Measurements from ENCODE around the gene MIF4GD. TPM values are rescaled to one million over a fixed set of nuclear protein-coding genes. Genes with fewer than 3 reads are reported as not detected.

Gene MIF4GD
- total and polyA plus RNA-seq, 8 donors: 10.6 to 17.6 (median 14.7) TPM

DNA sequence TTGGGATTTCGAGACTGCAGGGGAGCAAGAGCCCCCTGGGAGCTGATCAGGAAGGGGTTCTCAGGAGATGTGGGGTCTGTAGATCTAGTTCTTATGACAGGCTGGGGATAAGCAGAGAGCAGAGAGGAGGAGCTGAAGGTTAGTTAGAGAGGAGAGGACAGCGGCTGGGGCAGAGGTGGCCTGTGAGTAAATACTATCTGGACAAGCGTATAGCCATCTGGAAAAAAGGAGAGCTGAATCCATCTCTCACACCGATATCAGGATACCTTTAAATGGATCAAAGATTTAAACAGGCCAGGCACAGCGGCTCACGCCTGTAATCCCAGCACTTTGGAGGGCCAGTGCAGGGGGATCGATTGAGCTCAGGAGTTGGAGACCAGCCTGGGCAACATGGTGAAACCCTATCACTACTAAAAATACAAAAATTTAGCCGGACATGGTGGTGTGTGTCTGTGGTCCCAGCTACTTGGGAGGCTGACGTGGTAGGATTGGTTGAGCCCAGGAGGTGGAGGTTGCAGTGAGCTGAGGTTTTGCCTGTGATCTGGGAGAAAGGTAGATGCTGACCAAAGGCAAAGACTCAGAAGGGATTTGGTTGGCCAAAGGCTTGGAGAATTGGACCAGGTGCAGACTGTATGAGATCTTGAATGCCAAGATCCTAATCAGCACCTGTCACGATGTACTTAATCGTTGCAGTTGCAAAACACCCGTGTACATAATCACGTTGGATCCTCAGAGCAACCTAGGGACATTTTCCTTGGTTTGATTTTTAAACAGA is 37.1 kb upstream of the MIF4GD start:
- H3K27ac ChIP-seq: peak overlapping the region in 2 of 4 donors; percentile 72
- DNase-seq: no peak
- ATAC-seq: peak in 1 of 4 donors; percentile 15
- H3K36me3 ChIP-seq: no peaks in the 10 kb centered on the region
- H3K4me3 ChIP-seq: no peak overlapping the region
- 68% methylated on average over 13 of the region's 13 CpGs for WGBS, 2 donors
- no peaks in the 10 kb centered on the region for H3K9me3 ChIP-seq
- peaks cover 0 to 13% (median 8%) of the 10 kb centered on the region in 3 donors for H3K4me1 ChIP-seq
- no peak for TF ChIP-seq CTCF (IDR thresholded peaks at IDR 0.05)
- FAIRE-seq: no peak
- H3K27me3 ChIP-seq: no peaks in the 10 kb centered on the region
- intact Hi-C loops (cut with DNase I): no loop called here

DNA sequence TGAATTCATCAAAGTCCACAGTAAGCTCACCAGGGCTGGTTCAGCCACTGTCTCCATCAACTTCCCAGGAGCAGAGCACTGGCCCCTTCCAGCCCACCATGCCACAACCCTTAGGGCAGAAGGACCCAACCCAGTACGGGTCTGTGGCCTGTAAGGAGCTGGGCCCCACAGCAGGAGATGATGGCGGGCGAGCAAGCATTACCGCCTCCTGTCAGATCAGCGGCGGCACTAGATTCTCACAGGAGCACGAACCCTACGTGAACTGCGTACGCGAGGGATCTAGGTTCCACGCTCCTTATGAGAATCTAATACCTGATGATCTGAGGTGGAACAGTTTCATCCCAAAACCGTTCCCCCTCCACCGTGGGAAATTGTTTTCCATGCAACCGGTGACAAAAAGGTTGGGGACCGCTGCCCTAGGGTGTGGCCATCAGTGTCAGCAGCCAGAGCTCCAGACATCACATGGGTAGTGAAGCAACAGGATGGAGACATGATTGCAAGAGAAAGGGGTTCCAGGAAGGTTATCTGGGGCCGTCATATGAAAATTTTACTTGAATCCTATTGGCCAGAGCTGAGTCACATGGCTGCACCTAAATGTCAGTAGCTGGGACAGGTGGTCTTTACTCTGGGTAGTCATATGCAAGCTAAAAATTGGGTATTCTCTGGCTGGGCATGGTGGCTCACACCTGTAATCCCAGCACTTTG is 30.6 kb upstream of the MIF4GD start:
- whole genome bisulfite sequencing, 2 donors: 80 to 82% methylated on average over 17 of the region's 17 CpGs
- intact Hi-C loops (cut with DNase I): no loop called here
- FAIRE-seq: no peak

GRCh38 chr17:75301049-75301448 is 30.0 kb upstream of the MIF4GD start:
- DNase-seq (no peak), ATAC-seq (peak in 2 of 4 donors; percentile 43 to 63), FAIRE-seq (no peak)
- no peak overlapping the region for H3K4me3 ChIP-seq
- H3K27ac ChIP-seq: no peak overlapping the region
- no peaks in the 10 kb centered on the region for H3K27me3 ChIP-seq
- no peaks in the 10 kb centered on the region for H3K9me3 ChIP-seq
- intact Hi-C loops (cut with DNase I): no loop called here
- no peak for TF ChIP-seq CTCF (IDR thresholded peaks at IDR 0.05)
- no peaks in the 10 kb centered on the region for H3K36me3 ChIP-seq
- 64 to 73% methylated on average over 9 of the region's 9 CpGs for WGBS, 2 donors
- no peaks in the 10 kb centered on the region for H3K4me1 ChIP-seq

More for the DNA sequence above, 30.6 kb upstream of the MIF4GD start:
- Histone ChIP-seq H3K9me3 (no peaks in the 10 kb centered on the region), H3K4me3 (no peak overlapping the region), H3K36me3 (no peaks in the 10 kb centered on the region), H3K27me3 (no peaks in the 10 kb centered on the region), H3K27ac (no peak overlapping the region), H3K4me1 (no peaks in the 10 kb centered on the region)
- peak in 2 of 4 donors; percentile 17 to 50 for ATAC-seq
- no peak for DNase-seq
- no peak for TF ChIP-seq CTCF (IDR thresholded peaks at IDR 0.05)

DNA sequence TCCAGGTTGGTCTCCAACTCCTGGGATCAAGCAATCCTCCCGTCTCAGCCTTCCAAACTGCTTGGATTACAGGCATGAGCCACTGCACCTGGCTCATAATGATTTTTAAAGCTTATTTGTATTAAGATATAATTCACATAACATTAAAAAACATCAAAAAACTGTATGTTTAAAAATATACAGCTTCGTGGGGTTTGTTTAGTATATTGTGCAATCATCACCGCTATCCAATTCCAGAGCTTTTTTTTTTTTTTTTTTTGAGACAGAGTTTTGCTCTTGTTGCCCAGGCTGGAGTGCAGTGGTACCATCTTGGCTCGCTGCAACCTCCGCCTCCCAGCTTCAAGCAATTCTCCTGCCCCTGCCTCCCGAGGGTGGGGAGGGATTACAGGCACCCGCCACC is 29.2 kb upstream of the MIF4GD start:
- TF ChIP-seq CTCF (IDR thresholded peaks at IDR 0.05): no peak
- no peak overlapping the region for H3K27ac ChIP-seq
- H3K9me3 ChIP-seq: no peaks in the 10 kb centered on the region
- DNase-seq: no peak
- no peak overlapping the region for H3K4me3 ChIP-seq
- H3K27me3 ChIP-seq: no peaks in the 10 kb centered on the region
- intact Hi-C loops (cut with DNase I): no loop called here
- ATAC-seq: no peak
- FAIRE-seq: no peak
- 71% methylated on average over 7 of the region's 7 CpGs for WGBS, 2 donors
- no peaks in the 10 kb centered on the region for H3K4me1 ChIP-seq
- no peaks in the 10 kb centered on the region for H3K36me3 ChIP-seq

All from pancreas (tissue), 10 donors.